NCI-H2029 (cell line): ENCODE data around the gene UBE2G1.
"Not testable (repeated sequence)": the region's sequence is repeated elsewhere in the genome, so short reads cannot be mapped to it uniquely, and the experiment has no call there.

Experiments used
- DNase-seq: peaks from one replicate; lab custom pipeline; 2025; lab: John Stamatoyannopoulos, UW

The UBE2G1 gene

GRCh38 chr17:4375039-4375748 is 8.7 kb upstream of the UBE2G1 start:
- DNase-seq: no peak

DNA sequence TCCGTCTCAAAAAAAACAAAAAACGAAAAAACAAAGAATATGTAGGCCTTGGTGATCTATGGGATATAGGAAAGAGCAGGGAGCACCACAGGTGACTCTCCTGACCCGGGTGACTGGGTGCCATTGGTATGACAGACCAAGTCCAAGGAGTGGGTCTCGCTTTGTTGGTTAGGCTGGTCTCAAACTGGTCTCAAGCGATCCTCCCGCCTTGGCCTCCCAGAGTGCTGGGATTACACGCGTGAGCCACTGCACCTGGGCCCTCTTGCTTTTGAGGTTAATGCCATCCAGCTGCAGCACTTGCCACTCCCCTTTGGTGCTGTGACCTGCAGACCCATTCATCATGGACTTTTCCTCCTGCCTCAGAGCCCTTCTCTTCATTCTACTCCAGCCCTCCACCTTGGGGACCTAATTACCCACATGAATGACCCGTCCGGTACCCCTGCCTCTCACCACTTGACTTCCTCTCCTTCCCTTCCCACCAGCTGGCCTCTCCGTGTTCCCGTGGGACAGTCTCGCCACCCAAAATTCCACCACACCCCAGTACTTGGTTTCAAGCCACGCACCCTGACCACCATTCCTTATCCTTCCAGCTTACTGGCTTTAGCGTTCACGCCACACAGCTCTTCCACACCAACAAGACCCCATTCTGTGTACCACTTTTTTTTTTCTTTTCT is 3.2 kb upstream of the UBE2G1 start:
- DNase-seq: no peak

- no peak for DNase-seq
These were observed 1.9 kb upstream of the UBE2G1 start for GRCh38 chr17:4368341-4368740.

DNA sequence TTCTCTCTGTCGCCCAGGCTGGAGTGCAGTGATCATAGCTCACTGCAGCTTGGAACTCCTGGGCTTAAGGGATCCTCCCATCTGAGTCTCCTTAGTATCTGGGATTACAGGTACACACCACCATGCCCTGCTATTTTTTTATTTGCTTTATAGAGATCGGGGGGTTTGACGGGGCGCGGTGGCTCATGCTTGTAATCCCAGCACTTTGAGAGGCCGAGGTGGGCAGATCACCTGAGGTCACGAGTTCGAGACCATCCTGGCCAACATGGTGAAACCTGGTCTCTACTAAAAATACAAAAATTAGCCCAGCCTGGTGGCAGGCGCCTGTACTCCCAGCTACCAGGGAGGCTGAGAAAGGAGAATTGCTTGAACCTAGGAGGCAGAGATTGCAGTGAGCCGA is 702 bp upstream of the UBE2G1 start:
- DNase-seq: not testable (repeated sequence)

GRCh38 chr17:4365628-4366326 is 698 bp downstream of the UBE2G1 start:
- DNase-seq: no peak

GRCh38 chr17:4365103-4365627 is 1.3 kb downstream of the UBE2G1 start:
- peak; percentile 74 for DNase-seq

- DNase-seq: no peak
These were observed 1.8 kb downstream of the UBE2G1 start for GRCh38 chr17:4364622-4365041.

DNA sequence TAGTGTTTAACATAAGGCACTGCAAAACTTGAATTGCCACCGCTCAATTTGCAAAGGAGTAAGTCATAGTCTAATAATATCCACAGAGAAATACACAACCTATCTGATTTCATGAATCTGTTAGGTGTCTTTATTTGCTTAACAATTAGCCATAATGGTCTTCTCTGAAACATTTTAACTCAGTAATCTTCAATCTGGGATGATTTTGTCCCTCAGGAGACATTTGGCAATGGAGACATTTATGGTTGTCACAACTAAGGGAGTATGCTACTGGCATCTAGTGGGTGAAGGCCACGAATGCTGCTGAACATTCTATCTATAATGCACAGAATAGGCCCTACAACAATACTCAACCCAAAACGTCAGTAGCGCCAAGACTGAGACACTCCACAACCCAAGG is 4.3 kb downstream of the UBE2G1 start:
- DNase-seq: no peak

DNA sequence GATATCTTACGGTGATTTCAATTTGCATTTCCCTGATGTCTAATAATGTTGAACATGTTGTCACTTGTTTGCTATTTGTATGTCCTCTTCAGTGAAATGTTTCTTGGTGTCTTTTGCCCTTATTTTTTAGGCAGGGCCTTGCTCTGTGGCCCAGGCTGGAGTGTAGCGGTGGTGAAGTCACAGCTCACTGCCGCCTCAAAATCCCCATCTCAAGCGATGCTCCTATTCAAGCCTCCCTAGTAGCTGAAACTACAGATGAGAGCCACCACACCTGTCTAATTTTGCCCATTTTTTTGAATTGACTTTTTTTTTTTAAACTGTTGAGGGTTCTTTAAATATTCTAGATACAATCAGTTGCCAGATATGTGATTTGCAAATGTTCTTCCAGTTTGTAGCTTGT is 8.3 kb downstream of the UBE2G1 start:
- DNase-seq: no peak

DNA sequence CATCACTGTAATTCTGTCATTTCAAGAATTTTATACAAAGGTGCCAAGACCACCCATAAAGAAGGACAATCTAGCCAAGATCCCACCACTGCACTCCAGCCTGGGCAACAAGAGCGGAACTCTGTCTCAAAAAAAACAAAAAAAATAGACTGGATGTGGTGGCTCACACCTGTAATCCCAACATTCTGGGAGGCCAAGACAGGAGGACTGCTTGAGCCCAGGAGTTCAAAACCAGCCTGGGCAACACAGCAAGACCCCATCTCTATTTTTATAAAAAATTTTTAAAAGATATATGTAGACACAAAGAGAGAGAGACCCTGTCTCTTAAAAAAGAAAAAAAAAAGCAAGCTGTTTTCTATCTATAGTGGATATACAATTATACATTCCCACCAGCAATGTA is 8.8 kb downstream of the UBE2G1 start:
- no peak for DNase-seq

- no peak for DNase-seq
These were observed 9.3 kb downstream of the UBE2G1 start for GRCh38 chr17:4357030-4357628.

DNA sequence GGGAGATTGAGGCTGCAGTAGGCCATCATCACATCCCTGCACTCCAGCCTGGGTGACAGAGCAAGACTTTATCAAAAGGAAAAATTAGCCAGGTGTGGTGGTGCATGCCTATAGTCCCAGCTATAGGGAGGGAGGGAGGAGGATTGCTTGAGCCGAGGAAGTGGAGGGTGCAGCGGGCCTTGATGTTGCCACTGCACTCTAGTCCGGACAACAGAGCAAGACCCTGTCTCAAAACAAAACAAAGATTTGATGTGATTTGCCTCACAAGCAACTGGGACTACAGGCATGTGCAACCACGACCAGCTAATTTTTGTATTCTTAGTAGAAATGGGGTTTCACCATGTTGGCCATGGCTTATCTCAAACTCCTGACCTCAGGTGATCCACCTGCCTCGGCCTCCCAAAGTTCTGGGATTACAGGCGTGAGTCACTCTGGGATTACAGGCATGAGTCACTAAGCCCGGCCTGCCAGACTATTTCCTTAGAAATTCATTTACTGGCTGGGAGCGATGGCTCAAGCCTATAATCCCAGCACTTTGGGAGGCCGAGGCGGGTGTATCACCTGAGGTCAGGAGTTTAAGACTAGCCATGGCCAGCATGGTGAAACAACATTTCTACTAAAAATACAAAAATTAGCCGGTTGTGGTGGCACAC is 11.5 kb downstream of the UBE2G1 start:
- no peak for DNase-seq

GRCh38 chr17:4354206-4354605 is 12.3 kb downstream of the UBE2G1 start:
- no peak for DNase-seq

DNA sequence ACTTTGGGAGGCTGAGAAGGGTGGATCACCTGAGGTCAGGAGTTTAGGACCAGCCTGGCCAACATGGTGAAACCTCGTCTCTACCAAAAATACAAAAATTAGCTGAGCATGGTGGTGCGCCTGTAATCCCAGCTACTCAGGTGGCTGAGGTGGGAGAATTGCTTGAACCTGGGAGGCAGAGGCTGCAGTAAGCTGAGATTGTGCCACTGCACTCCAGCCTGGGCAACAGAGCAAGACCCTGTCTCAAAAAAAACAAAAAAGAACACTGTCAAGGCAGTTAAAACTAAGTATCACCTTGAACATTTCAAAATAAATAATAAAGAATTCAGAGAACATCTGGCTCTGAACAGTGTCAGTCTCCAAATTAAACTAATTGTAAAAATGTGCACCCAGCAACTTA is 16.3 kb downstream of the UBE2G1 start:
- DNase-seq: not testable (repeated sequence)

- no peak for DNase-seq
These were observed 20.8 kb downstream of the UBE2G1 start for GRCh38 chr17:4345581-4346252.

GRCh38 chr17:4344926-4345325 is 21.5 kb downstream of the UBE2G1 start:
- no peak for DNase-seq

DNA sequence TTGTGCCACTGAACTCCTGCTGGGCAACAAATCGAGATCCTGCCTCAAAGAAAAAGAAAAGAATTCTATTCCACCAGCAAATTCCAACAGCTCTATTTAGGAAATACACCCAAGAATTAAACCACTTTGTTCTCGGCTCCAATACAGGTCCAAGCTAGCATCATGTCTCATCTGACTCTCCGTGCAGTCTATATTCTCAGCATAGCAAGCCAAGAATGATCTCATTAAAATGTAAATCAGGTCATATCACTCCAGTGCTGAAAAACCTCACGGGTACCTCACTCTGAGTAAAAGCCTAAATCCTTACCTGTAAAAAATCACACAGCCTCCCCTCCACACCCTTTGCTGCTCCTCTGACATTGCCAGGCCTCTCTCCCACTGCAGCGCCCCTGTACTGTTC is 23.9 kb downstream of the UBE2G1 start:
- no peak for DNase-seq

GRCh38 chr17:4341616-4341977 is 24.9 kb downstream of the UBE2G1 start:
- no peak for DNase-seq

GRCh38 chr17:4340914-4341615 is 25.4 kb downstream of the UBE2G1 start:
- DNase-seq: no peak

GRCh38 chr17:4334776-4335584 is 31.5 kb downstream of the UBE2G1 start:
- DNase-seq: no peak
